OCI-LY1 (cell line): ENCODE data around the gene PLEKHM3.

Experiments used
- EZH2 ChIP-seq: fragments of 200-600 bp; sonication (generic), shearing (Covaris generic); IDR thresholded peaks from 2 replicates; pipeline ENCODE4 v1.8.0; 2017; ENCODE audit warnings: borderline replicate concordance, mixed run types, mild to moderate bottlenecking, antibody characterized with exemption, low read length, moderate library complexity, mixed read lengths
- TF ChIP-seq, protein P1 (sequence below): fragments of 200-600 bp; sonication (generic), shearing (Covaris generic); IDR thresholded peaks from 2 replicates; pipeline ENCODE4 v1.5.1; 2017; ENCODE audit warnings: mild to moderate bottlenecking, antibody characterized with exemption, low read length, moderate library complexity, mixed read lengths

- TF ChIP-seq, protein P1, sequence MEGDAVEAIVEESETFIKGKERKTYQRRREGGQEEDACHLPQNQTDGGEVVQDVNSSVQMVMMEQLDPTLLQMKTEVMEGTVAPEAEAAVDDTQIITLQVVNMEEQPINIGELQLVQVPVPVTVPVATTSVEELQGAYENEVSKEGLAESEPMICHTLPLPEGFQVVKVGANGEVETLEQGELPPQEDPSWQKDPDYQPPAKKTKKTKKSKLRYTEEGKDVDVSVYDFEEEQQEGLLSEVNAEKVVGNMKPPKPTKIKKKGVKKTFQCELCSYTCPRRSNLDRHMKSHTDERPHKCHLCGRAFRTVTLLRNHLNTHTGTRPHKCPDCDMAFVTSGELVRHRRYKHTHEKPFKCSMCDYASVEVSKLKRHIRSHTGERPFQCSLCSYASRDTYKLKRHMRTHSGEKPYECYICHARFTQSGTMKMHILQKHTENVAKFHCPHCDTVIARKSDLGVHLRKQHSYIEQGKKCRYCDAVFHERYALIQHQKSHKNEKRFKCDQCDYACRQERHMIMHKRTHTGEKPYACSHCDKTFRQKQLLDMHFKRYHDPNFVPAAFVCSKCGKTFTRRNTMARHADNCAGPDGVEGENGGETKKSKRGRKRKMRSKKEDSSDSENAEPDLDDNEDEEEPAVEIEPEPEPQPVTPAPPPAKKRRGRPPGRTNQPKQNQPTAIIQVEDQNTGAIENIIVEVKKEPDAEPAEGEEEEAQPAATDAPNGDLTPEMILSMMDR: peak; percentile 53; the same call in 1 of the 2 replicates
- no peak for TF ChIP-seq EZH2
These were observed 36.8 kb upstream of the PLEKHM3 start for GRCh38 chr2:208062113-208062512.
